Stimulated activated CD4-positive, alpha-beta T cell treated with anti-CD3 and anti-CD28 coated beads, Interleukin-4, amount 100 ng/mL, for 24 hours (primary cell): Measurements from ENCODE around the gene ZFYVE28.

ENCODE experiments used
- DNase-seq: peaks from one replicate; pipeline ENCODE4 v3.0.0-alpha.2; 2020

The ZFYVE28 gene

GRCh38 chr4:2322227-2322626, 96.2 kb downstream of the ZFYVE28 start:
- no peak for DNase-seq

- no peak for DNase-seq
These were observed 96.9 kb downstream of the ZFYVE28 start for GRCh38 chr4:2321279-2322196.

- no peak for DNase-seq
These were observed 97.7 kb downstream of the ZFYVE28 start for GRCh38 chr4:2320746-2321145.

- DNase-seq, result no peak
These were observed 98.3 kb downstream of the ZFYVE28 start for GRCh38 chr4:2320152-2320551.

- DNase-seq, result no peak
These were observed 99.6 kb downstream of the ZFYVE28 start for GRCh38 chr4:2318885-2319284.

GRCh38 chr4:2318476-2318875, 100.0 kb downstream of the ZFYVE28 start:
- DNase-seq, result no peak

GRCh38 chr4:2313366-2313765, 105.1 kb downstream of the ZFYVE28 start:
- no peak for DNase-seq

- DNase-seq, result no peak
These were observed 111.6 kb downstream of the ZFYVE28 start for GRCh38 chr4:2306773-2307410.

- DNase-seq, result no peak
These were observed 112.5 kb downstream of the ZFYVE28 start for GRCh38 chr4:2305766-2306501.

- DNase-seq, result no peak
These were observed 113.4 kb downstream of the ZFYVE28 start for GRCh38 chr4:2304877-2305561.

GRCh38 chr4:2304321-2304876, 114.0 kb downstream of the ZFYVE28 start:
- no peak for DNase-seq

- DNase-seq, result no peak
These were observed 114.6 kb downstream of the ZFYVE28 start for GRCh38 chr4:2303686-2304320.

- DNase-seq, result no peak
These were observed 115.2 kb downstream of the ZFYVE28 start for GRCh38 chr4:2303121-2303685.

GRCh38 chr4:2302387-2303119, 115.9 kb downstream of the ZFYVE28 start:
- DNase-seq, result no peak

- DNase-seq, result no peak
These were observed 116.6 kb downstream of the ZFYVE28 start for GRCh38 chr4:2301806-2302205.

- no peak for DNase-seq
These were observed 117.2 kb downstream of the ZFYVE28 start for GRCh38 chr4:2301225-2301642.

GRCh38 chr4:2300431-2301224, 117.8 kb downstream of the ZFYVE28 start:
- DNase-seq, result no peak

GRCh38 chr4:2299794-2300193, 118.7 kb downstream of the ZFYVE28 start:
- no peak for DNase-seq

GRCh38 chr4:2298532-2298991, 119.9 kb downstream of the ZFYVE28 start:
- DNase-seq, result no peak
